ENCODE measurements around the gene NTRK2. TPM values are rescaled to one million over a fixed set of nuclear protein-coding genes. Genes with fewer than 3 reads are reported as not detected.

Gene NTRK2
- total RNA-seq, 6 donors from 2014 or later, result 0.30 to 16.8 (median 2.6) TPM

GRCh38 chr9:84851935-84852585 lies 182.5 kb downstream of the NTRK2 start:
- ATAC-seq (ENCODE audit: low FRiP score in 2 of 2), result peak in 1 of 2 donors; percentile 72
- no peaks in the 10 kb centered on the region for H3K27me3 ChIP-seq
- WGBS, 2 donors, result 52 to 71% methylated on average over 10 of the region's 10 CpGs
- no peaks in the 10 kb centered on the region for H3K36me3 ChIP-seq
- DNase-seq, result no peak
- H3K4me1 ChIP-seq, result peaks cover 0 to 16% (median 3%) of the 10 kb centered on the region in 4 donors
- H3K27ac ChIP-seq, result no peak overlapping the region
- TF ChIP-seq POLR2AphosphoS5 (IDR thresholded peaks at IDR 0.05) (peak in 1 of 2 donors; percentile 16), EP300 (IDR thresholded peaks at IDR 0.05) (no peak)
- no peaks in the 10 kb centered on the region for H3K9me3 ChIP-seq
- H3K4me3 ChIP-seq, result no peak overlapping the region

GRCh38 chr9:84852617-84853301 lies 183.2 kb downstream of the NTRK2 start:
- no peak overlapping the region for H3K27ac ChIP-seq
- no peaks in the 10 kb centered on the region for H3K27me3 ChIP-seq
- H3K9me3 ChIP-seq, result no peaks in the 10 kb centered on the region
- H3K36me3 ChIP-seq, result no peaks in the 10 kb centered on the region
- H3K4me3 ChIP-seq, result no peak overlapping the region
- ATAC-seq (ENCODE audit: low FRiP score in 2 of 2) (no peak), DNase-seq (no peak)
- TF ChIP-seq EP300 (IDR thresholded peaks at IDR 0.05) (no peak), POLR2A (IDR thresholded peaks at IDR 0.05) (no peak), POLR2AphosphoS5 (IDR thresholded peaks at IDR 0.05) (no peak), CTCF (IDR thresholded peaks at IDR 0.05) (no peak)
- 84 to 88% methylated on average over 1 of the region's 1 CpG for WGBS, 2 donors
- peaks cover 0 to 16% (median 3%) of the 10 kb centered on the region in 4 donors for H3K4me1 ChIP-seq

- no peaks in the 10 kb centered on the region for H3K9me3 ChIP-seq
- no peak overlapping the region for H3K4me3 ChIP-seq
- TF ChIP-seq CTCF (IDR thresholded peaks at IDR 0.05) (no peak), EP300 (IDR thresholded peaks at IDR 0.05) (no peak)
- peak in 1 of 2 donors; percentile 76 for ATAC-seq (ENCODE audit: low FRiP score in 2 of 2)
- no peak overlapping the region for H3K27ac ChIP-seq
- no peaks in the 10 kb centered on the region for H3K36me3 ChIP-seq
- 66 to 80% methylated on average over 4 of the region's 4 CpGs for WGBS, 2 donors
- H3K27me3 ChIP-seq, result no peaks in the 10 kb centered on the region
- peaks cover 0 to 25% (median 1%) of the 10 kb centered on the region in 4 donors for H3K4me1 ChIP-seq
- DNase-seq, result no peak
Observed at GRCh38 chr9:84856181-84856632, 186.7 kb downstream of the NTRK2 start.

- no peak for DNase-seq
- Histone ChIP-seq H3K27ac (no peak overlapping the region), H3K36me3 (no peaks in the 10 kb centered on the region), H3K9me3 (no peaks in the 10 kb centered on the region), H3K27me3 (no peaks in the 10 kb centered on the region), H3K4me1 (peaks cover 0 to 26% (median 1%) of the 10 kb centered on the region in 4 donors), H3K4me3 (no peak overlapping the region)
- TF ChIP-seq POLR2A (IDR thresholded peaks at IDR 0.05) (no peak), POLR2AphosphoS5 (IDR thresholded peaks at IDR 0.05) (no peak), CTCF (IDR thresholded peaks at IDR 0.05) (no peak), EP300 (IDR thresholded peaks at IDR 0.05) (no peak)
- WGBS, 2 donors, result 60 to 69% methylated on average over 1 of the region's 1 CpG
- peak in 1 of 2 donors; percentile 30 for ATAC-seq (ENCODE audit: low FRiP score in 2 of 2)
Observed at GRCh38 chr9:84857211-84857610, 187.7 kb downstream of the NTRK2 start.

- ATAC-seq (ENCODE audit: low FRiP score in 2 of 2) (peak in 1 of 2 donors; percentile 31), DNase-seq (no peak)
- H3K4me1 ChIP-seq, result peaks cover 0 to 35% (median 3%) of the 10 kb centered on the region in 4 donors
- no peak for TF ChIP-seq CTCF (IDR thresholded peaks at IDR 0.05)
- TF ChIP-seq POLR2AphosphoS5 (IDR thresholded peaks at IDR 0.05), result no peak
- TF ChIP-seq EP300 (IDR thresholded peaks at IDR 0.05), result no peak
- TF ChIP-seq POLR2A (IDR thresholded peaks at IDR 0.05), result no peak
- no peaks in the 10 kb centered on the region for H3K36me3 ChIP-seq
- no peaks in the 10 kb centered on the region for H3K27me3 ChIP-seq
- H3K4me3 ChIP-seq, result no peak overlapping the region
- no peaks in the 10 kb centered on the region for H3K9me3 ChIP-seq
- no peak overlapping the region for H3K27ac ChIP-seq
- WGBS, 2 donors, result 71 to 73% methylated on average over 6 of the region's 6 CpGs
Observed at GRCh38 chr9:84858364-84858763, 188.8 kb downstream of the NTRK2 start.

Measured in upper lobe of left lung (tissue), 6 donors.